K562 (cell line): Measurements from ENCODE around the gene DIAPH1. TPM values are rescaled to one million over a fixed set of nuclear protein-coding genes. Genes with fewer than 3 reads are reported as not detected.
A peak's percentile ranks its signal among the peaks of the same experiment; 100 is the strongest.

Experiments used
- ARID4B ChIP-seq: sonication (generic); formaldehyde crosslinking; IDR thresholded peaks from 2 replicates; pipeline ENCODE4 v1.8.0; 2022; ENCODE audit warnings: mild to moderate bottlenecking, missing genetic modification reagents
- BHLHE40 ChIP-seq: IDR thresholded peaks from 2 replicates; pipeline ENCODE4 v1.6.1; 2011; ENCODE audit warnings: low read length, improper control_type of control experiment
- CC2D1A ChIP-seq: fragments of 450-650 bp; IDR thresholded peaks from 2 replicates; pipeline ENCODE4 v1.6.1; 2017; ENCODE audit warnings: mild to moderate bottlenecking
- CCAR2 ChIP-seq: fragments of 200-400 bp; formaldehyde crosslinking; IDR thresholded peaks from 2 replicates; pipeline ENCODE4 v1.6.1; 2017; ENCODE audit warnings: mild to moderate bottlenecking, low read depth, low read length
- DIDO1 ChIP-seq: fragments of 450-650 bp; IDR thresholded peaks from 2 replicates; pipeline ENCODE4 v1.6.1; 2016; ENCODE audit warnings: low read depth, missing biosample characterization, missing genetic modification characterization
- ELF4 ChIP-seq: fragments of 450-650 bp; formaldehyde crosslinking; IDR thresholded peaks from 2 replicates; pipeline ENCODE4 v1.4.0; 2022; ENCODE audit warnings: missing genetic modification characterization
- FOXJ3 ChIP-seq: sonication (generic); formaldehyde crosslinking; IDR thresholded peaks from 2 replicates; pipeline ENCODE4 v1.4.0; 2020; ENCODE audit warnings: mild to moderate bottlenecking, missing genetic modification reagents
- HNRNPLL ChIP-seq: fragments of 200-400 bp; formaldehyde crosslinking; IDR thresholded peaks from 2 replicates; pipeline ENCODE4 v1.6.1; 2017; ENCODE audit warnings: low read length, low read depth, mild to moderate bottlenecking; ENCODE audit not compliant: poor library complexity, severe bottlenecking
- KLF16 ChIP-seq: IDR thresholded peaks from 2 replicates; pipeline ENCODE4 v1.6.1; 2016; ENCODE audit warnings: antibody characterized with exemption
- LCOR ChIP-seq: sonication (generic); formaldehyde crosslinking; IDR thresholded peaks from 2 replicates; pipeline ENCODE4 v1.8.0; 2022; ENCODE audit warnings: mild to moderate bottlenecking, missing genetic modification reagents
- NCOR1 ChIP-seq: fragments of 450-650 bp; IDR thresholded peaks from 2 replicates; pipeline ENCODE4 v1.6.1; 2016; ENCODE audit warnings: mild to moderate bottlenecking, moderate library complexity
- PURB ChIP-seq: sonication (generic); formaldehyde crosslinking; IDR thresholded peaks from 2 replicates; pipeline ENCODE4 v1.9.0; 2021; ENCODE audit warnings: low read depth, mild to moderate bottlenecking, missing genetic modification reagents
- RBM34 ChIP-seq: fragments of 200-400 bp; formaldehyde crosslinking; IDR thresholded peaks from 2 replicates; pipeline ENCODE4 v1.6.1; 2018; ENCODE audit warnings: low read length, borderline replicate concordance; ENCODE audit not compliant: insufficient read depth
- RCOR1 ChIP-seq, 2 experiments: IDR thresholded peaks; 2 replicates each; pipeline ENCODE4 v1.6.1; 2012; ENCODE audit warnings: low read depth in 2 of 2, low read length in 2 of 2, borderline replicate concordance in 1 of 2, improper control_type of control experiment in 1 of 2
- RFX1 ChIP-seq: fragments of 450-650 bp; IDR thresholded peaks from 2 replicates; pipeline ENCODE4 v1.6.1; 2016; ENCODE audit warnings: mild to moderate bottlenecking, moderate library complexity
- TAL1 ChIP-seq: fragments of 450-650 bp; IDR thresholded peaks from 2 replicates; pipeline ENCODE4 v1.6.1; 2016; ENCODE audit warnings: mild to moderate bottlenecking
- TRIM25 ChIP-seq: fragments of 450-650 bp; IDR thresholded peaks from 2 replicates; pipeline ENCODE4 v1.7.0; 2016; ENCODE audit warnings: borderline replicate concordance
- ZNF124 ChIP-seq: sonication (generic); formaldehyde crosslinking; IDR thresholded peaks from 2 replicates; pipeline ENCODE4 v1.8.1; 2022; ENCODE audit warnings: missing genetic modification reagents
- ZNF174 ChIP-seq: fragments of 250-450 bp; sonication (Bioruptor Pico); IDR thresholded peaks from 2 replicates; pipeline ENCODE4 v1.4.0; 2020; ENCODE audit warnings: mild to moderate bottlenecking
- ZNF347 ChIP-seq: fragments of 450-650 bp; formaldehyde crosslinking; IDR thresholded peaks from 2 replicates; pipeline ENCODE4 v1.4.0; 2020; ENCODE audit warnings: low read depth, mild to moderate bottlenecking, moderate library complexity
- ZNF354B ChIP-seq: fragments of 250-450 bp; sonication (Bioruptor Pico); IDR thresholded peaks from 2 replicates; pipeline ENCODE4 v1.4.0; 2020
- polyA plus RNA-seq, 8 experiments: library from polyadenylated mRNA; depleted of rRNA in 4 of 8; stranded (reverse) in 5 of 8; unstranded in 3 of 8; fragments of >200 nt; fragmentation: Nextera tagmentation in 2 of 8; fragmentation: Illumina TruSeq in 1 of 8; extraction: Ambion mirVana in 2 of 8; extraction: Trizol in 1 of 8; gene quantifications; 2 replicates each; pipeline versions ENCODE4 v1.2.1 to v1.2.3, GENCODE V29; 2011 to 2014; ENCODE audit warnings: inconsistent platforms in 1 of 8, missing spikeins in 1 of 8
- total RNA-seq, 7 experiments: library from RNA; depleted of rRNA in 6 of 7; stranded (reverse); fragments of >200 nt in 6 of 7; fragmentation: Illumina TruSeq in 2 of 7; extraction: Trizol in 2 of 7; gene quantifications; 2 replicates each; pipeline versions ENCODE4 v1.2.1 to v1.2.3, GENCODE V29; 2011 to 2021; ENCODE audit warnings: low replicate concordance in 1 of 7
- TF ChIP-seq, protein P1 (sequence below): fragments of 450-650 bp; conservative IDR thresholded peaks from 2 replicates; pipeline ENCODE4 v1.6.1; 2016; ENCODE audit warnings: missing genetic modification characterization, low read depth, mild to moderate bottlenecking, control low read depth, missing compliant biosample characterization

The DIAPH1 gene
- total and polyA plus RNA-seq, 9 of the 15 experiments (the other 6 are each of a cell fraction or from before 2014, with no cell fraction given), result 60.8 to 328 (median 97.8) TPM

GRCh38 chr5:141605523-141606277 lies 13.1 kb downstream of the DIAPH1 start (continued):
- TF ChIP-seq RBM34 (no peak), KLF16 (peak; percentile 91), ARID4B (no peak), LCOR (CRISPR knock-in tag) (peak; percentile 68; the same call in 1 of the 2 replicates), ZNF347 (CRISPR knock-in tag) (no peak), CC2D1A (peak; percentile 85), TAL1 (peak; percentile 93), HNRNPLL (no peak), DIDO1 (tag) (no peak), NCOR1 (peak; percentile 90), BHLHE40 (no peak), TRIM25 (no peak), CCAR2 (no peak), ZNF354B (CRISPR knock-in tag) (no peak), PURB (no peak), FOXJ3 (no peak), ZNF124 (CRISPR knock-in tag) (no peak), ELF4 (CRISPR knock-in tag) (no peak), RFX1 (no peak), RCOR1 (IDR thresholded peaks at IDR 0.05; ENCODE audit: borderline replicate concordance in 1 of 2, low read depth in 2 of 2, low read length in 2 of 2) (peak; percentile 87 to 96), ZNF174 (no peak)
- TF ChIP-seq, protein P1, sequence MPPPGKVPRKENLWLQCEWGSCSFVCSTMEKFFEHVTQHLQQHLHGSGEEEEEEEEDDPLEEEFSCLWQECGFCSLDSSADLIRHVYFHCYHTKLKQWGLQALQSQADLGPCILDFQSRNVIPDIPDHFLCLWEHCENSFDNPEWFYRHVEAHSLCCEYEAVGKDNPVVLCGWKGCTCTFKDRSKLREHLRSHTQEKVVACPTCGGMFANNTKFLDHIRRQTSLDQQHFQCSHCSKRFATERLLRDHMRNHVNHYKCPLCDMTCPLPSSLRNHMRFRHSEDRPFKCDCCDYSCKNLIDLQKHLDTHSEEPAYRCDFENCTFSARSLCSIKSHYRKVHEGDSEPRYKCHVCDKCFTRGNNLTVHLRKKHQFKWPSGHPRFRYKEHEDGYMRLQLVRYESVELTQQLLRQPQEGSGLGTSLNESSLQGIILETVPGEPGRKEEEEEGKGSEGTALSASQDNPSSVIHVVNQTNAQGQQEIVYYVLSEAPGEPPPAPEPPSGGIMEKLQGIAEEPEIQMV (tag), result no peak
